Erythroblast (primary cell): ENCODE results near the gene ADAMTS2.

ENCODE experiments used
- GATA1 ChIP-seq: IDR thresholded peaks from 2 replicates; pipeline ENCODE4 v1.6.1; 2011; ENCODE audit warnings: low read depth, mild to moderate bottlenecking, control low read depth, low read length, moderate library complexity
- POLR2A ChIP-seq: IDR thresholded peaks from 2 replicates; pipeline ENCODE4 v1.6.1; 2011; ENCODE audit warnings: mild to moderate bottlenecking, low read length

DNA sequence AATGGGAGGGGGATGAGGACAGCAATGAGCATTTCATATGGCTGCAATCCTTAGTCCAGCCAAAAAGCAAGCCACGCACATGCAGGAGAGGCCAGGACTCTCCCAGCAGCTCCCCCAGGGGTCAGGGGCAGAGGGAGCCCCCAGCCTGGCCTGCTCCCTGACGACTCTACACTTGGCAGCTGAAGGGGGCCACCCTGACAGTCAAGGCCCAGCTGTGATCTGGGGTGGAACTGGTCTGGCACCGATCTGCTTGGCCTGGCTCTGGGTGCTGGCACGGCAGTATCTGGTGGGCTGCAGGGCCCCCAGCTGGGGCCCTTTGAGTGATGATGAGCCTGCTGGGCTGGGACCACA is 118.1 kb downstream of the ADAMTS2 start:
- TF ChIP-seq POLR2A (no peak), GATA1 (no peak)
